HepG2 (cell line): ENCODE data around the gene PPP4C. TPM values are rescaled to one million over a fixed set of nuclear protein-coding genes. Genes with fewer than 3 reads are reported as not detected.

Source experiments
- ATAC-seq: fragments of 200-7000 bp; cut with Tn5 transposase; 3 replicates; pipeline ENCODE4 v1.9.1; 2020; ENCODE audit warnings: mild to moderate bottlenecking, moderate library complexity
- BruUV-seq: library from RNA; stranded (reverse); fragments of 400-500 nt; replicated peaks from 2 replicates; lab custom pipeline; 2021; lab: Mats Ljungman, UMichigan
- CTCF ChIA-PET: fragments of 300-600 bp; formaldehyde crosslinking; extraction: SDS; loops from one replicate; lab custom pipeline; 2021; ENCODE audit warnings: low total read pairs, inconsistent platforms, low intra/inter-chr PET ratio; lab: Yijun Ruan, JAX
- POLR2A ChIA-PET: fragments of 350-600 bp; sonication (Branson Sonifier 250); formaldehyde crosslinking; loops from one replicate; lab custom pipeline; 2020; ENCODE audit warnings: antibody characterized with exemption, inconsistent platforms; lab: Yijun Ruan, JAX
- DNase-seq: peaks from one replicate; pipeline ENCODE4 v3.0.0-alpha.2; 2015; ENCODE audit warnings: low spot score
- FAIRE-seq: peaks from 3 replicates; lab custom pipeline; 2011; peaks lifted over from hg19 to GRCh38; lab: Jason Lieb, UNC
- H2AFZ ChIP-seq: one replicate; pipeline ENCODE4 v1.6.1; 2011; ENCODE audit warnings: low read length, inconsistent platforms
- H3K27ac ChIP-seq: fragments of 300-600 bp; 3 replicates; pipeline ENCODE4 v1.8.0; 2011; ENCODE audit warnings: mixed run types, mild to moderate bottlenecking, mixed read lengths, low read length, inconsistent platforms; ENCODE audit not compliant: insufficient read depth; ENCODE audit errors: extremely low read length
- H3K27me3 ChIP-seq, 2 experiments: fragments of 200-600 bp in 1 of 2; 2 replicates in 1 of 2; 3 replicates in 1 of 2; pipeline versions ENCODE4 v1.6.0 to v1.8.0; 2011; ENCODE audit warnings: low read length in 2 of 2, mild to moderate bottlenecking in 2 of 2, moderate library complexity in 2 of 2, inconsistent platforms in 1 of 2; ENCODE audit not compliant: insufficient read depth in 2 of 2, control insufficient read depth in 1 of 2
- H3K36me3 ChIP-seq, 2 experiments: fragments of 200-600 bp in 1 of 2; replicated peaks in 1 of 2; 2 replicates in 1 of 2; 3 replicates in 1 of 2; pipeline versions ENCODE4 v1.5.1 to v1.8.0; 2011; ENCODE audit warnings: low read length in 2 of 2, inconsistent platforms in 1 of 2; ENCODE audit not compliant: insufficient read depth in 2 of 2, control insufficient read depth in 1 of 2
- H3K4me1 ChIP-seq: 2 replicates; pipeline ENCODE4 v1.5.1; 2012; ENCODE audit warnings: low read length, inconsistent platforms; ENCODE audit not compliant: insufficient read depth
- H3K4me2 ChIP-seq: 2 replicates; pipeline ENCODE4 v1.6.0; 2011; ENCODE audit warnings: low read depth, low read length, inconsistent platforms
- H3K4me3 ChIP-seq, 3 experiments: fragments of 200-600 bp in 1 of 3; sonication (generic), shearing (Covaris generic) in 1 of 3; replicated peaks in 1 of 3; 2 replicates each; pipeline ENCODE4 v1.5.1; 2011 to 2016; ENCODE audit warnings: low read length in 3 of 3, inconsistent platforms in 2 of 3, low read depth in 2 of 3, mild to moderate bottlenecking in 2 of 3, control low read depth in 1 of 3, mixed read lengths in 1 of 3; ENCODE audit not compliant: insufficient read depth in 1 of 3
- H3K79me2 ChIP-seq: one replicate; pipeline ENCODE4 v1.6.1; 2011; ENCODE audit warnings: low read length, inconsistent platforms; ENCODE audit not compliant: insufficient read depth
- H3K9ac ChIP-seq: 2 replicates; pipeline ENCODE4 v1.6.0; 2011; ENCODE audit warnings: mild to moderate bottlenecking, low read depth, low read length, inconsistent platforms; ENCODE audit not compliant: insufficient read depth
- H3K9me3 ChIP-seq: 2 replicates; pipeline ENCODE4 v1.5.1; 2012; ENCODE audit warnings: mild to moderate bottlenecking, low read length
- H4K20me1 ChIP-seq: 2 replicates; pipeline ENCODE4 v1.6.0; 2011; ENCODE audit warnings: inconsistent platforms, mild to moderate bottlenecking, low read length, moderate library complexity; ENCODE audit not compliant: insufficient read depth
- ELF4 ChIP-seq: sonication (generic); formaldehyde crosslinking; IDR thresholded peaks from 2 replicates; pipeline ENCODE4 v1.5.0; 2020; ENCODE audit warnings: missing genetic modification reagents, mild to moderate bottlenecking, moderate library complexity, borderline replicate concordance
- GATAD1 ChIP-seq: IDR thresholded peaks from 2 replicates; pipeline ENCODE4 v1.6.1; 2016; ENCODE audit warnings: missing genetic modification reagents, missing compliant biosample characterization
- GFI1 ChIP-seq: sonication (generic); formaldehyde crosslinking; IDR thresholded peaks from 2 replicates; pipeline ENCODE4 v1.5.0; 2020; ENCODE audit warnings: missing genetic modification reagents, mild to moderate bottlenecking, borderline replicate concordance
- NR2C2 ChIP-seq: sonication (generic); formaldehyde crosslinking; IDR thresholded peaks from 2 replicates; pipeline ENCODE4 v1.4.0; 2020; ENCODE audit warnings: missing genetic modification reagents, mild to moderate bottlenecking, moderate library complexity, borderline replicate concordance
- RARG ChIP-seq: sonication (generic); formaldehyde crosslinking; IDR thresholded peaks from 2 replicates; pipeline ENCODE4 v1.4.0; 2020; ENCODE audit warnings: low read depth, mild to moderate bottlenecking, missing genetic modification reagents
- RFX1 ChIP-seq: fragments of 450-650 bp; IDR thresholded peaks from 2 replicates; pipeline ENCODE4 v1.6.1; 2017
- TBX3 ChIP-seq: fragments of 450-650 bp; IDR thresholded peaks from 2 replicates; pipeline ENCODE4 v1.6.1; 2017; ENCODE audit warnings: antibody characterized with exemption, mild to moderate bottlenecking, inconsistent platforms, borderline replicate concordance
- TEAD2 ChIP-seq: sonication (generic); formaldehyde crosslinking; IDR thresholded peaks from 2 replicates; pipeline ENCODE4 v1.9.0; 2021; ENCODE audit warnings: missing genetic modification reagents
- ZBTB20 ChIP-seq: sonication (generic); formaldehyde crosslinking; IDR thresholded peaks from 2 replicates; pipeline ENCODE4 v1.8.1; 2023; ENCODE audit warnings: missing genetic modification reagents, low read depth, mild to moderate bottlenecking, borderline replicate concordance
- ZNF296 ChIP-seq: sonication (generic); formaldehyde crosslinking; conservative IDR thresholded peaks from 2 replicates; pipeline ENCODE4 v1.5.0; 2020; ENCODE audit warnings: mild to moderate bottlenecking, missing genetic modification reagents
- ZNF34 ChIP-seq: sonication (generic); formaldehyde crosslinking; IDR thresholded peaks from 2 replicates; pipeline ENCODE4 v1.4.0; 2020; ENCODE audit warnings: mild to moderate bottlenecking, missing genetic modification reagents, borderline replicate concordance
- ZNF354B ChIP-seq: sonication (generic); formaldehyde crosslinking; IDR thresholded peaks from 2 replicates; pipeline ENCODE4 v1.8.0; 2022; ENCODE audit warnings: mild to moderate bottlenecking, missing genetic modification reagents
- ZNF451 ChIP-seq: sonication (generic); formaldehyde crosslinking; IDR thresholded peaks from 2 replicates; pipeline ENCODE4 v1.5.0; 2020; ENCODE audit warnings: mild to moderate bottlenecking, missing genetic modification reagents
- WGBS: methylation state at CpG from one replicate; pipeline ENCODE4 v1.1.6; 2017; ENCODE audit warnings: low lambda C conversion rate; 5-methylcytosine and 5-hydroxymethylcytosine counted together
- in situ Hi-C: cut with HindIII; loops from 2 replicates; pipeline ENCODE4 v1.10.0; 2017; ENCODE audit warnings: low pct_unique_long_range_greater_than_20kb; ENCODE audit not compliant: extremely low pct_ligation_motif_present
- intact Hi-C: fragments of 100-400 bp; cut with micrococcal nuclease; formaldehyde crosslinking; loops from one replicate; pipeline ENCODE4 v1.10.0; 2022; ENCODE audit not compliant: unreplicated experiment
- polyA plus RNA-seq, 8 experiments: library from polyadenylated mRNA; depleted of rRNA in 3 of 8; stranded (reverse) in 7 of 8; unstranded in 1 of 8; fragments of >200 nt; fragmentation: Illumina TruSeq in 4 of 8; extraction: Trizol in 4 of 8; gene quantifications; 2 replicates each; pipeline versions ENCODE4 v1.2.1 to v1.2.3, GENCODE V29; 2011 to 2016; ENCODE audit warnings: low read depth in 4 of 8, missing spikeins in 1 of 8, mixed read lengths in 1 of 8; ENCODE audit not compliant: insufficient read depth in 1 of 8
- total RNA-seq, 5 experiments: library from RNA; depleted of rRNA; stranded (reverse); fragments of >200 nt; fragmentation: Illumina TruSeq; extraction: Trizol; gene quantifications; 2 replicates each; pipeline ENCODE4 v1.2.3, GENCODE V29; 2016; ENCODE audit warnings: low read depth in 1 of 5
- TF ChIP-seq, protein P1 (sequence below): sonication (generic); formaldehyde crosslinking; IDR thresholded peaks from 2 replicates; pipeline ENCODE4 v1.4.0; 2020; ENCODE audit warnings: missing genetic modification reagents
- TF ChIP-seq, protein P2 (sequence below): sonication (generic); formaldehyde crosslinking; IDR thresholded peaks from 2 replicates; pipeline ENCODE4 v1.5.0; 2020; ENCODE audit warnings: mild to moderate bottlenecking, missing genetic modification reagents, borderline replicate concordance

The PPP4C gene
- total and polyA plus RNA-seq, 2 of the 13 experiments (the other 11 are each of a cell fraction or from before 2014, with no cell fraction given): 176 to 220 TPM

DNA sequence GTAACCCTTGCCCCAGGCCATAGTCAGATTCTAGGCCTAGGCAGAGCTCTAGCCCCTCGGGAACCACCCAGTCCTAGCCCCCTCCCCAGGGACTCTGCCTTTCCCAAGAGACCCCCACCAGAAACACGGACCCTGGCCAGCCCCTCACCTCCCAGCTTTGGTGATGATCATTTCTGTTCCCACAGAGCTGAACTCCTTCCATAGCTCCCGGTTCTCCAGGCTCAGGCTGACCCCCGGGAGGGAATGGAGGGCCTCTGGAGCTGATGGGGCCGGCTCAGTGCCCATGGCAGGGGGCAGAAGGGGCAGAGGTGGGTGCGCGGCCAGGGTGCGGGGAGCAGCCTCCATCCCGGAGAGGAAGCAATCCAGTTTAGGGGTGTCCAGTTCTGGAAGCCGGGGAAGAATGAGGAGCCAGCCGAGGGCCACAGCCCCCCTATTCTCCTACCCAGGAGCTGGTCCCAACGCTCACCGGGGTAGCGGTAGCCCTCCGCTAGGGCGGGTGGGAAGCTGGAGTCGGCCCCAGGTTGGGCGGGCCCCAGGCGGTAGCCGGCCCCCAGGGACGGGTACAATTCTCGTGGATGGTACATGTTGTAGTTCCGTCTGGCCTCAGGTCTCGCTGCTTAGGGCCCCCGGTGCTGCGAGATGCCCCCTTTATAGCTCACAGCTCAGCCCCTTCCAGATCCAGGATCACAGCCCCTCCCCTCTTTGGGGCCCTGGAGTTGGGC is 15.0 kb downstream of the PPP4C start:
- H3K27ac ChIP-seq: no peak overlapping the region
- no peak for FAIRE-seq
- no peak for DNase-seq
- H3K79me2 ChIP-seq: no peaks in the 10 kb centered on the region
- no peak overlapping the region; the same call in 1 of the 2 replicates for H3K9ac ChIP-seq
- in situ Hi-C loops (loop anchor here (25.0 kb wide), 1 partner anchor 547 kb away; no protein-coding TSS in a partner anchor), intact Hi-C loops (no loop called here)
- H3K4me3 ChIP-seq: peak overlapping the region; percentile 38 to 78 (median 59); a peak in 4 of 6 replicates
- ChIA-PET CTCF (no interaction called here), POLR2A (interaction anchor here (0.7 to 6.0 kb wide), 11 partner anchors 9 to 93 kb away, joined by 3 to 120 read pairs (median 14); partner anchors contain the start of genes ALDOA, CORO1A, GDPD3 and MAPK3)
- no peak overlapping the region for H2AFZ ChIP-seq
- H3K9me3 ChIP-seq: no peaks in the 10 kb centered on the region
- peak overlapping the region; percentile 95 for H3K4me2 ChIP-seq
- 69% methylated on average over 22 of the region's 26 CpGs for WGBS
- ATAC-seq: no peak
- no peaks in the 10 kb centered on the region for H4K20me1 ChIP-seq
- BruUV-seq: no TSS peak
- H3K4me1 ChIP-seq: peaks cover 69% of the 10 kb centered on the region
- no peaks in the 10 kb centered on the region; a peak in 1 of 5 replicates for H3K27me3 ChIP-seq
- peaks cover 0 to under 1% of the 10 kb centered on the region in 2 experiments; a peak in 1 of 5 replicates for H3K36me3 ChIP-seq
- TF ChIP-seq ZNF354B (CRISPR knock-in tag): no peak
- TF ChIP-seq GFI1 (CRISPR knock-in tag): peak; percentile 38; the same call in 1 of the 2 replicates
- no peak for TF ChIP-seq TEAD2 (CRISPR knock-in tag)
- TF ChIP-seq ELF4 (CRISPR knock-in tag): 0 out of 2 replicates have a peak, but pooled peaks have one; percentile 38
- TF ChIP-seq ZBTB20 (CRISPR knock-in tag): 0 out of 2 replicates have a peak, but pooled peaks have one; percentile 28
- TF ChIP-seq NR2C2: peak; percentile 13; the same call in 1 of the 2 replicates
- TF ChIP-seq, protein P1, sequence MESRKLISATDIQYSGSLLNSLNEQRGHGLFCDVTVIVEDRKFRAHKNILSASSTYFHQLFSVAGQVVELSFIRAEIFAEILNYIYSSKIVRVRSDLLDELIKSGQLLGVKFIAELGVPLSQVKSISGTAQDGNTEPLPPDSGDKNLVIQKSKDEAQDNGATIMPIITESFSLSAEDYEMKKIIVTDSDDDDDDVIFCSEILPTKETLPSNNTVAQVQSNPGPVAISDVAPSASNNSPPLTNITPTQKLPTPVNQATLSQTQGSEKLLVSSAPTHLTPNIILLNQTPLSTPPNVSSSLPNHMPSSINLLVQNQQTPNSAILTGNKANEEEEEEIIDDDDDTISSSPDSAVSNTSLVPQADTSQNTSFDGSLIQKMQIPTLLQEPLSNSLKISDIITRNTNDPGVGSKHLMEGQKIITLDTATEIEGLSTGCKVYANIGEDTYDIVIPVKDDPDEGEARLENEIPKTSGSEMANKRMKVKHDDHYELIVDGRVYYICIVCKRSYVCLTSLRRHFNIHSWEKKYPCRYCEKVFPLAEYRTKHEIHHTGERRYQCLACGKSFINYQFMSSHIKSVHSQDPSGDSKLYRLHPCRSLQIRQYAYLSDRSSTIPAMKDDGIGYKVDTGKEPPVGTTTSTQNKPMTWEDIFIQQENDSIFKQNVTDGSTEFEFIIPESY (CRISPR knock-in tag): peak; percentile 92
- 0 out of 2 replicates have a peak, but pooled peaks have one; percentile 18 for TF ChIP-seq ZNF34
- TF ChIP-seq RFX1: no peak
- 0 out of 2 replicates have a peak, but pooled peaks have one; percentile 6 for TF ChIP-seq GATAD1 (CRISPR knock-in tag)
- peak; percentile 39; the same call in 1 of the 2 replicates for TF ChIP-seq ZNF296 (CRISPR knock-in tag)
- TF ChIP-seq, protein P2, sequence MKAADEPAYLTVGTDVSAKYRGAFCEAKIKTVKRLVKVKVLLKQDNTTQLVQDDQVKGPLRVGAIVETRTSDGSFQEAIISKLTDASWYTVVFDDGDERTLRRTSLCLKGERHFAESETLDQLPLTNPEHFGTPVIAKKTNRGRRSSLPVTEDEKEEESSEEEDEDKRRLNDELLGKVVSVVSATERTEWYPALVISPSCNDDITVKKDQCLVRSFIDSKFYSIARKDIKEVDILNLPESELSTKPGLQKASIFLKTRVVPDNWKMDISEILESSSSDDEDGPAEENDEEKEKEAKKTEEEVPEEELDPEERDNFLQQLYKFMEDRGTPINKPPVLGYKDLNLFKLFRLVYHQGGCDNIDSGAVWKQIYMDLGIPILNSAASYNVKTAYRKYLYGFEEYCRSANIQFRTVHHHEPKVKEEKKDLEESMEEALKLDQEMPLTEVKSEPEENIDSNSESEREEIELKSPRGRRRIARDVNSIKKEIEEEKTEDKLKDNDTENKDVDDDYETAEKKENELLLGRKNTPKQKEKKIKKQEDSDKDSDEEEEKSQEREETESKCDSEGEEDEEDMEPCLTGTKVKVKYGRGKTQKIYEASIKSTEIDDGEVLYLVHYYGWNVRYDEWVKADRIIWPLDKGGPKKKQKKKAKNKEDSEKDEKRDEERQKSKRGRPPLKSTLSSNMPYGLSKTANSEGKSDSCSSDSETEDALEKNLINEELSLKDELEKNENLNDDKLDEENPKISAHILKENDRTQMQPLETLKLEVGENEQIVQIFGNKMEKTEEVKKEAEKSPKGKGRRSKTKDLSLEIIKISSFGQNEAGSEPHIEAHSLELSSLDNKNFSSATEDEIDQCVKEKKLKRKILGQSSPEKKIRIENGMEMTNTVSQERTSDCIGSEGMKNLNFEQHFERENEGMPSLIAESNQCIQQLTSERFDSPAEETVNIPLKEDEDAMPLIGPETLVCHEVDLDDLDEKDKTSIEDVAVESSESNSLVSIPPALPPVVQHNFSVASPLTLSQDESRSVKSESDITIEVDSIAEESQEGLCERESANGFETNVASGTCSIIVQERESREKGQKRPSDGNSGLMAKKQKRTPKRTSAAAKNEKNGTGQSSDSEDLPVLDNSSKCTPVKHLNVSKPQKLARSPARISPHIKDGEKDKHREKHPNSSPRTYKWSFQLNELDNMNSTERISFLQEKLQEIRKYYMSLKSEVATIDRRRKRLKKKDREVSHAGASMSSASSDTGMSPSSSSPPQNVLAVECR (CRISPR knock-in tag): 0 out of 2 replicates have a peak, but pooled peaks have one; percentile 19
- 0 out of 2 replicates have a peak, but pooled peaks have one; percentile 6 for TF ChIP-seq RARG (CRISPR knock-in tag)
- TF ChIP-seq ZNF451: no peak
- TF ChIP-seq TBX3: no peak
